Fibroblast of skin of scalp (primary cell): ENCODE measurements around the gene MOSPD3. TPM values are rescaled to one million over a fixed set of nuclear protein-coding genes. Genes with fewer than 3 reads are reported as not detected.
"Not testable (repeated sequence)": the region's sequence is repeated elsewhere in the genome, so short reads cannot be mapped to it uniquely, and the experiment has no call there.

Experiments
- DNase-seq: peaks from one replicate; pipeline ENCODE4 v3.0.0-alpha.2; 2013
- polyA plus RNA-seq, 2 experiments: library from polyadenylated mRNA; unstranded; fragments of 120-200 nt; gene quantifications; one replicate each; pipeline ENCODE4 v1.2.1, GENCODE V29; 2013; ENCODE audit not compliant: insufficient read length in 2 of 2

MOSPD3 gene, protein sequence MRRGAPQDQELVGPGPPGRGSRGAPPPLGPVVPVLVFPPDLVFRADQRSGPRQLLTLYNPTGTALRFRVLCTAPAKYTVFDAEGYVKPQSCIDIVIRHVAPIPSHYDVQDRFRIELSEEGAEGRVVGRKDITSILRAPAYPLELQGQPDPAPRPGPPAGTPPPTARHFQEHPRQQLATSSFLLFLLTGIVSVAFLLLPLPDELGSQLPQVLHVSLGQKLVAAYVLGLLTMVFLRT
- polyA plus RNA-seq (2013, experiment 1 of 2; ENCODE audit: insufficient read length) = 26.1 TPM
- polyA plus RNA-seq (2013, experiment 2 of 2; ENCODE audit: insufficient read length) = 28.5 TPM

GRCh38 chr7:100611983-100612729, at the start of gene MOSPD3:
TSS of gene MOSPD3 (plus strand) at chr7:100612540. CDS start at chr7:100612792, 252 bp downstream.
- DNase-seq = peak; percentile 99

- DNase-seq = no peak
These were observed 49.2 kb upstream of the MOSPD3 start for GRCh38 chr7:100563100-100563564.

DNA sequence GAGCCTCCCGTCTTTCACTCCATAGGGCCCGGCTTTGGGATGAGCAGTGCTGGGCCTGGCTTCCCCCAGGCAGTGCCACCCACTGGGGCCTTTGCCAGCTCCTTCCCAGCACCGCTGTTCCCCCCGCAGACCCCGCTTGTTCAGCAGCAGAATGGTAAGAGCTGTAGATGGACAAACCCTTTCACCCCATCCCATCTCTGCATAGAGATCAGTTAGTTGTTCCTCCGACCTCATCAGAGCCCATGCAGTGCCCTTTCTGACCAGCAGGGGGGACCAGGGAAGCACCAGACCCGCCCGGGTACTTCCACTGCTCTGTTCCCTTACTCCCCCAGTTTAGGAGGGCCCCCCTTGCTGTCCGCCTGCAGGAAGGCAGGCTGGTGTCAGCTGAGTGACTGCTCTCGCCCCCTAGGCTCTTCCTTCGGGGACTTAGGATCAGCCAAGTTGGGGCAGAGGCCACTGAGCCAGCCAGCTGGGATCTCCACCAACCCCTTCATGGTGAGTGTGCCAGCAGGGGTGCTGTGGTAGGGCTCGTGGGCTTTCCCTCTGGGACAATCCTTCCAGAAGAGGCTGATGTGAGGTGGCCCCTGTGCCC, 48.4 kb upstream of the MOSPD3 start:
- DNase-seq = peak; percentile 70

GRCh38 chr7:100564405-100564804, 47.9 kb upstream of the MOSPD3 start:
- DNase-seq = not testable (repeated sequence)

DNA sequence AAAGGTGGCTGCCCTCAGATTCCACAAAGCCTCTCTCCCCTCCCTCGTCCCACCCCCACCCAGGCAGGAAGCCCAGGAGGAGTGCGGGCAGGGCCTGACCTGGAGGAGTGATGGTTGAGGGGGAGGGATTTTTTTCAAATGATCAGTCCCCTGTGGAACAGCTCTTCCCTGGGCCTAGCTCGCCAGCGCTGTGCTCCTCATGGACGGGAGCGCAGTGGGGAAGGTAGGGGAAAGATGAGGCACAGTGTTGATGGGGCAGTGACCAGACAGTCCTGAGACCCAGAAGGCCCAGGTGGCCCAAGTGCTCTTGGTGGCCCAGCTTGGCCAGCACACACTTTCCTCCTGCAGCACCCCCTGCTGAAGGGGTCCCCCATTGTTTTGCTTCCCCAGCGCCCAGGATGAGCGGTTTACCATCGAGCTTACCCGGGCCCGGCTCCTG, 47.2 kb upstream of the MOSPD3 start:
- no peak for DNase-seq

DNA sequence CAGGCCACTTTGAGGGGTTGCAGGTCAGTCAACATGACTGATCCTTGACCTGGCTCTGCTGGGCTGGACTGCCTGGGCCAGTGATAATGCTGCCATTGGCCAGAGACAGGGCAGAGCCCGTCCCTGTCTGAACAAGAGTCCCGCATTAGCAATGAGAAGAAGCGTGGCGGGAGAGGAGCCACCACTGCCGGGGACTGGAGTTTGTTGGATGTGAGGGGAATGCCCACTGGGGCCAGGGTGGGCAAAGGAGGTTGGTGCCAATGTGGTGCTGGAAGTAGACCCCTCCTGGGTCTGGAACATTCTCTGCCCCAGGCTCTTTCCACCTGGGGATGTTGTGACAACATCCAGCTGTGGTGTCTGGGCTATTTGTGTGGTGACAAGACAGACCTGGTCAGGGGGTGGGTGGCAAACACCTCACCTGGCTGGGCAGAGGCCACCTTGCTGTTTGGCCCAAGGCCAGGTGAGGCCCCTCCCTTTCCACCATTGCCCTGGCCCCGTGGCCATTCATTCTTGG, 46.3 kb upstream of the MOSPD3 start:
- no peak for DNase-seq

DNA sequence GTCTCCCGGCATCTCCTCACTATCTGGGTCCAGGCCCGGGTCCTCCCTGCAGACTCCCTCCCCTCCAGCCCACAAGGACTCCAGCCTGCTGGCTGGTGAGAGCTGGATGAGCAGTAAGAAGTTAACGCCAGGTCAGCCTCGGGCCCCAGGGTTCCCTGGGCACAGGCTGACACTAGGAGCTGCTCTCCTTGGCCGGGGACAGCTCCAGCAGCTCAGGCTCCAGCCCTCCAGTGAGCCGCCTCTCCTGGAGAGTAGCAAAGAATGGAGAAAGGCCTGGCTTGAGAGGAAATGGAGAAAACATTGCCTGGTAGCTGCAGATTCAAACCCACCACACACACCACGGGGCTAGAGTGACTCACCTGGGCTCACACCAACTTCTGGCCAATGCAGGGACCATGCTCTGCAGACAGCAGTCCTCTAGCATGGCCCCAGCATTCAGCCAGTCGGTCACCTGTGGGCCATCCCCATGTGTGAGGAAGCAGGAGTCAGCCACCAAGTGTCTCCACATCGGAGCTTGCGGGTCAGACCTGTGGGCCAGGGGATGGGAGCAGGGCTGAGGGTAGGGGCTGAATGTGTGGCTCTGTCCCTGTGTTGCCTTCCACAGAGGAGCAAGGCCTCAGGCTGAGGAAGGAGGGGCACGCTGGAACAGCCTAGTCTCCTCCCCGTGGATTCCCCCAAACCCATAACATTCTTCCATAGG, 45.2 kb upstream of the MOSPD3 start:
- DNase-seq = no peak

- no peak for DNase-seq
These were observed 44.6 kb upstream of the MOSPD3 start for GRCh38 chr7:100567751-100568175.

GRCh38 chr7:100568176-100568895, 44.0 kb upstream of the MOSPD3 start:
- DNase-seq = no peak

DNA sequence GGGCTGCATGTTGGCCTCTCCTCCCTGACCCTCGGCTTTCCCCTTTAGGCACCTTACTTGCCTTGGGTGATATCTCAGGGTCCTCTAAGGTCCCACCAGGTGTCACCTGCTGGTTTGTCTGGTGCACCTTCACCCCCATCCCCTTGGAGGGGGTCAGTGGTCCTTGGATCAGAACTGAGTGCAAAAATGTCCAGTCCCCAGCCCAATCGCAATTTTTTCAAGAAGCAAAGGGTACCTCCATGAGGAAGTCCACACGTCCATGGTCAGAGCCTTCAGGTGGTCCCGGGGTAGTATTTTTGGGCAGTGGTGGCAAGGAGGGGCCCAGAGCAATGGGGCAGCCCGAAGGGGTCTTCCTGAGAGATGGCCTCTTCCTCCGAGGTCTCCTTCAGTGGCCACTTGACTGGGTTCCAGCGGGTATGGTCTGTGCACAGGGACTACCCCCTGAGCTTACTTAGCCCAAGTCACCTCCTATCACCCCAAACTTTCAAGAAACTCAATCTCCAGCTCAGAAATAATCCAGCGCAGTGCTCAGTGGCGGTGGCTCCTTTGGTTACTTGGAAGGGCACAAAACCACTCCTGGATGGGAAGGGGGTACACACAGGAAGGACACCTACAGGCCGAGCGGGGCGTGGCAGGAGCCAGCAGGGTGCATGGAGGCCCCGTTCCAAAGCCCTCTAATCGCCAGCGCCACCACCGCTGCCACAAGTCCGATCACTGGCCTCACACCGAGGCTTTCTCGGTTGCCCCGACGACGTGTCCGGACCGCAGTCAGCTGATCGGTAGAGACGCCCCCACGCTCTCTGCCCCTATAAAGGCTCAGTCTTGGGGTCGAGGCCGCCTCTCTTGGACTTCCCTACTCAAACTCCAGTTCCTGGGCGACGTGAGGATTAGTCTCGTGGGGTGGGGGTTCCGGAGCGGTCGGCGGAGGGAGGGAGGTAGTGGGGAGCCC, 43.2 kb upstream of the MOSPD3 start:
- peak; percentile 36 for DNase-seq

DNA sequence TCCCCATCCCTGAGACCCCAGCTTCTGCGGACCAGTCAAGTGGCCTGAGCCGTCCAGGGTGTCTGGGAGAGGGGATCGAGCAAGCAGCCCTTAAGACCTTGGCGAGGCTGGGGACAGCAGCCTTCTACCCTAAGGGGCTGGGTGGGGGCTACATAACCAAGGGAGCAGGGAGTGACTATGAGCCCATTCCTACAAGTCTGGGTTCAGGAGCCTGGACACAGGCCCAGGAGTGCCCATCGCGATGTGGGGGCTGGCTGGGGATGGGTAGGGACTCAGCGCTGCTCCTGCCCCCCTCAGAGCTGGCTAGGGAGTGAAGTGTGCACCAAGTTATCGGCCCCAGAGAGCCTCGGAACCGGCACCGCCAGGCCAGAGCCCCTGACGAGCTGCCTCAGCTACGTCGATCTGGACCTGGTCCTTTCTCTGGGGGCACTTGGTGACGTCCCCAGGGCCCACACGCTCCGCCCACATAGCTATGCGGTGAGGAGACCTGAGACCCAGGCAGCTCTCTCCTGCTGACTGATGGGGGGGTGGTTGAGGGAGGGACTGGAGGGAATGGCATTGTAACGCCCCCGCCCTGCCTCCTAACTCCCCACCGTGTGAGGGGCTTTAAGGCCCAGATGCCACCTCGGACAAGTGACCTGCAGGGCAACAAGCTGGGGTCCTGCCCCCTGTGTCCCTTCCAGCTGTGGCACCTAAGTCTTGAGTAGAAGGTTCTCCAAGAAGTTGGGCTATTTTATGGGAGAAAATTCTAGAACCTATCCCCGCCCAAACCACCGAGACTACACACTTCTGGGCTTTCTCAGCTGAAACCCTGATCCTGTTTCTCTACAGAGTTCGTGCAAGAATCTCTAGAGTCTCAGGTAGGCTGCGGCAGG, 41.1 kb upstream of the MOSPD3 start:
- DNase-seq = peak; percentile 25

DNA sequence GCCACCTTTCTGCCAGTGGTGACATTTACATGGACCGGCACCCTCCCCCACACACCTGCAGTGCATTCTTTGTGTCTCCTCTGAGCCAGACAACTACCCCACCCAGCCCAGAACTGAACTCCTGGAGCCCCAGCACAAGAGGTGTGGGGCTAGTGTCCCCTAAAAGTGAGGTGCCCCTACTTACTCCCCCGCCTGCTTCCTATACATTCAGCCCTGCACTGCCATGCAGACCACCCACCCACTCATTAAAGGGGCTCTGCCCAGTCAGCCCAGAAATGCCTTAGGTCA, 40.6 kb upstream of the MOSPD3 start:
- DNase-seq = no peak

DNA sequence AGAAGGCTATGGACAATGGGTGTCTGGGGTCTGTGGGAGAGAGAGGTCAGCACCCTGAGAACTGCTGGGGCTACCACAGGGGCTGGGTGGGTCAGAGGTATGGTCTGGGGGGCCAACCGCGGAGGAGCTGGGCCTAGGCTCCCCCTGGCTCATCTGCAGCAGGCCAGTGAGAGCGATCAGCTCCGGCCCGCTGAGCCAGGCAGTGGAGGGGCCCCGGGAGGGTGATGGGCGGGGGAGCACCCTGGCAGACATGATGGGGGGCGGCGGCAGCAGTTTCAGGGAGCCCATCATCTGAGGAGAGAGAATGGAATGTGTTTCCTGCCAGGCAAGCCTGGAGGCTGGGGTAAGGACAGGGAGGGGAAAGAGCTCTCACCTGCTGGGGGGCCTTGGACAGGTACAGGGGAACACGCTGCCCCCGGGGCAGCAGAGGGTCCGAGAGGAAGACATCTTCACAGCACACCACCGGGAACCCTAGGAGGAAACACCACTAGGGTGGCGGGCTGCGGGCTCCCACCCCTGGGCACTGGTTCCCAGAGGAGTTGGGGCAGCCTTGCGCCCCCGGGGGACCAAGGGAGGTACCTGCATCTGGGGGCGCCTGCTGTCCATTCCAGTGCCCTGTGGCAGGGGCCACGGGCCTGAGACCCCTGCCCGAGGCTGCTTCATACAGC, 39.9 kb upstream of the MOSPD3 start:
- DNase-seq = no peak

- no peak for DNase-seq
These were observed 39.2 kb upstream of the MOSPD3 start for GRCh38 chr7:100572949-100573675.

DNA sequence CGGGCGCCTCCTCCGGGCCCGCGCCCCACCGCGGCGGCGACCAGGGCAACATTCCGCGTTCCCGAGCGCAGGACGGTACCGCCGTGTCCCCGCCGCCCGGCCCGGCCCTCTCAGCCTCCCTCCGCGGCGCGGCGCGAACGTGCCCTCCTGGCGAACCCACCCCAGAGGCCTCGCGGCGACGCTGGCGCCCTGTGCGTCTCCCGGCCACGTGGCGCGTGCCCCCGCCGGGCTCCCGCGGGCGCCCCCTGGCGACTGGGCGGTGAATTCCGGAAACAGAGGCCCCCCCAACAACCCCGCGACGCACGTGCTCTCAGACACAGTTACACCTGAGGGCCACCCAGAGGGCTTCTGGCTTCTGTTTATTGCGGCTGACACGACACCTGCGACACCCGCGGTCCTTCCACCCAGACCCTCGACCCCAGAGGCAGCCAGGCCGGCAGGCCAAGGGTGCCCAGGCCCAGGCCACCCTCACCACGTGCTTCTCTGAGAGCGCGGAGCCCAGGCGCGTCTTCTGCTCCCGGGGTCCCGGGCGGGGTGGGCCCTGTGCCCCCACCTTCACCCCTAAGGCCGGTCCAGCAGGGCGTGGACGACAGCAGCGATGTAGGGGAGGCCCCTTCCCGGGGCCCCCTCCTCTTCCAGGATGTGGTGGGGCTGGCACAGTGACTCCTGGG, 38.5 kb upstream of the MOSPD3 start, which contains the start of gene SAP25:
Gene SAP25 (minus strand): TSS at position 210 of the 671 bp plus-strand sequence. CDS start 158 bp downstream, at position 52.
- DNase-seq = no peak

DNA sequence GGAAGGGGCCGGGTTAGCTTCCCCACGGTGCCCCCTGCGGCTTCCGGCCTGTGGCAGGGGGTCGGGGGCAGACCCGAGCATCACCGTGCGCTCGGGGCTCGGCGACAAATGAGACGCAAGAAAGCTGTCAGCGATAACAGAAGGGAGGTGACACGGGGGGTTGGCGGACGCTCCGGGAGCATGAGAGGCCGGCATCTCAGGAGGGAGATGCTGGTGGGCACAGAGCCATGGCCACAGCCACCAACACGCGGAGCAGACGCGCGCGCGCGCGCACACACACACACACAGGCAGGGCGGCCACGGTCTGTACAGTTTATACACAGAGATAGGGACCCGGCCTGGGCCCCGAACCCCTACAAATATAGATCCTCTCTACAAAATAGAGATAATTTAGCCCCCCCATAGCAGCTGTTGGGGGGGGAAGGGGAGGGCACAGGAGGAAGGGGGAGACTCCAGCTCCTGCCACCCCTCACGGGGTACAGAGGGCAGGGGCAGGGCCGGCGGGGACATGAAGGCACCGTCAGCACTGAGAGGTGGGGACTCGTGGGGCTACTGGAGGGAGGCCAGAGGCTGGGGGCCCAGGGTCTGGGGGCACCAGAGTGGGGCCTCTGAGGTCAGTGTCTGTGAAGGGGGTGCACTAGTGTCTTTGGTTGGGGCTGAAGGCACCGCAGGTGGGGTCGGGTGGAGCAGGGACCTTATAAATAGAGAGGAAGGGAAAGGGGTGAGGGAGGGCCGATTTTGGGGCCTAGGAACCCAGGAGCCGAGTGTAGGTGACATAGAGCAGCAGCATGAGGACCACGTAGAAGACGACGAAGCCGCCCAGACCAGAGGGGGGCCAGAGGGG, 37.8 kb upstream of the MOSPD3 start:
- no peak for DNase-seq

DNA sequence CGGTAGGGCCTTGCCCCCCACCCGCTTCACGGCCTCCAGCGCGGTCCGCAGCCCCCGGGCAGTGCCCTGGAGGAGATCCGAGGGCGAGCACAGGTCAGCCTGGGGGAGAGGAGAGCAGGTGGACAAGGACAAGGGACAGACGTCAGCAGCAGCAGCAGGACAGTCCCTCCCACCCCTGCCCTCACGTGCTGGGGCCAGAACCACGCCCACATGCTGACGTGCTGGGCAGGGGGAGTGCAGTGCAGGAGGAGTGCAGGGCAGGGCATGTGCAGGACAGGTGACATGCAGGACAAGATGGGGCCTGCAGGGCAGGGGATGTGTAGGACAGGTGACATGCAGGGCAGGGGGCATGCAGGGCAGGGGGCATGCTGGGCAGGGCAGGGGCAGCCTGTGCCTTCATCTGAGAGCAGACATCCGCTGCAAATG, 37.1 kb upstream of the MOSPD3 start:
- no peak for DNase-seq
